Ascending aorta (tissue), 2 donors: ENCODE data around the gene PKD2L2. TPM values are rescaled to one million over a fixed set of nuclear protein-coding genes. Genes with fewer than 3 reads are reported as not detected.

Source experiments
- DNase-seq, 2 donors: peaks; one replicate each; pipeline ENCODE4 v3.0.0-alpha.2; 2019; ENCODE audit warnings: low spot score in 2 of 2
- H3K27ac ChIP-seq, 2 donors: fragments of 200-600 bp; sonication (generic); one replicate each; pipeline ENCODE4 v1.5.1; 2016 to 2017; ENCODE audit warnings: mild to moderate bottlenecking in 1 of 2
- H3K27me3 ChIP-seq: fragments of 200-600 bp; sonication (generic); one replicate; pipeline ENCODE4 v1.5.1; 2017
- H3K36me3 ChIP-seq, 2 donors: fragments of 200-600 bp; sonication (generic); one replicate each; pipeline ENCODE4 v1.5.1; 2016
- H3K4me1 ChIP-seq, 2 donors: fragments of 200-600 bp; sonication (generic); one replicate each; pipeline ENCODE4 v1.5.1; 2016 to 2017; ENCODE audit warnings: mild to moderate bottlenecking in 1 of 2
- H3K4me3 ChIP-seq, 2 donors: fragments of 200-600 bp; sonication (generic); one replicate each; pipeline ENCODE4 v1.5.1; 2016 to 2017; ENCODE audit warnings: mild to moderate bottlenecking in 1 of 2
- H3K9me3 ChIP-seq, 2 donors: fragments of 200-600 bp; sonication (generic); one replicate each; pipeline ENCODE4 v1.5.1; 2016
- intact Hi-C: fragments of 100-400 bp; cut with DNase I; formaldehyde crosslinking; loops from one replicate; pipeline ENCODE4 v1.15.1; 2023
- total RNA-seq: library from RNA; depleted of rRNA; stranded (reverse); fragments of >200 nt; gene quantifications from one replicate; pipeline ENCODE4 v1.1.0, GENCODE V29; 2016
- TF ChIP-seq, protein P1 (sequence below), 3 experiments: fragments of 200-600 bp in 2 of 3; fragments of 450-650 bp in 1 of 3; sonication (generic) in 2 of 3; IDR thresholded peaks; one replicate each; pipeline ENCODE4 v1.5.1; 2016 to 2019; ENCODE audit warnings: antibody characterized with exemption in 3 of 3, mild to moderate bottlenecking in 1 of 3, moderate library complexity in 1 of 3

The PKD2L2 gene
- total RNA-seq, 1 donor from 2014 or later = not detected

- intact Hi-C loops = no loop called here
- Histone ChIP-seq H3K4me3 (no peak overlapping the region), H3K27me3 (no peaks in the 10 kb centered on the region), H3K4me1 (no peaks in the 10 kb centered on the region), H3K36me3 (no peaks in the 10 kb centered on the region), H3K9me3 (peaks cover 0 to 14% of the 10 kb centered on the region in 2 donors), H3K27ac (no peak overlapping the region)
- TF ChIP-seq, protein P1, sequence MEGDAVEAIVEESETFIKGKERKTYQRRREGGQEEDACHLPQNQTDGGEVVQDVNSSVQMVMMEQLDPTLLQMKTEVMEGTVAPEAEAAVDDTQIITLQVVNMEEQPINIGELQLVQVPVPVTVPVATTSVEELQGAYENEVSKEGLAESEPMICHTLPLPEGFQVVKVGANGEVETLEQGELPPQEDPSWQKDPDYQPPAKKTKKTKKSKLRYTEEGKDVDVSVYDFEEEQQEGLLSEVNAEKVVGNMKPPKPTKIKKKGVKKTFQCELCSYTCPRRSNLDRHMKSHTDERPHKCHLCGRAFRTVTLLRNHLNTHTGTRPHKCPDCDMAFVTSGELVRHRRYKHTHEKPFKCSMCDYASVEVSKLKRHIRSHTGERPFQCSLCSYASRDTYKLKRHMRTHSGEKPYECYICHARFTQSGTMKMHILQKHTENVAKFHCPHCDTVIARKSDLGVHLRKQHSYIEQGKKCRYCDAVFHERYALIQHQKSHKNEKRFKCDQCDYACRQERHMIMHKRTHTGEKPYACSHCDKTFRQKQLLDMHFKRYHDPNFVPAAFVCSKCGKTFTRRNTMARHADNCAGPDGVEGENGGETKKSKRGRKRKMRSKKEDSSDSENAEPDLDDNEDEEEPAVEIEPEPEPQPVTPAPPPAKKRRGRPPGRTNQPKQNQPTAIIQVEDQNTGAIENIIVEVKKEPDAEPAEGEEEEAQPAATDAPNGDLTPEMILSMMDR (IDR thresholded peaks at IDR 0.05) = no peak
- DNase-seq = no peak
Measured at GRCh38 chr5:137914758-137915157, 25.5 kb downstream of the PKD2L2 start.

- Histone ChIP-seq H3K4me3 (no peak overlapping the region), H3K36me3 (no peaks in the 10 kb centered on the region), H3K9me3 (peaks cover 0 to 14% of the 10 kb centered on the region in 2 donors), H3K27ac (no peak overlapping the region), H3K4me1 (no peaks in the 10 kb centered on the region), H3K27me3 (no peaks in the 10 kb centered on the region)
- TF ChIP-seq, protein P1 (IDR thresholded peaks at IDR 0.05) = no peak
- intact Hi-C loops = no loop called here
- DNase-seq = no peak
Measured at GRCh38 chr5:137916923-137917322, 27.7 kb downstream of the PKD2L2 start.

DNA sequence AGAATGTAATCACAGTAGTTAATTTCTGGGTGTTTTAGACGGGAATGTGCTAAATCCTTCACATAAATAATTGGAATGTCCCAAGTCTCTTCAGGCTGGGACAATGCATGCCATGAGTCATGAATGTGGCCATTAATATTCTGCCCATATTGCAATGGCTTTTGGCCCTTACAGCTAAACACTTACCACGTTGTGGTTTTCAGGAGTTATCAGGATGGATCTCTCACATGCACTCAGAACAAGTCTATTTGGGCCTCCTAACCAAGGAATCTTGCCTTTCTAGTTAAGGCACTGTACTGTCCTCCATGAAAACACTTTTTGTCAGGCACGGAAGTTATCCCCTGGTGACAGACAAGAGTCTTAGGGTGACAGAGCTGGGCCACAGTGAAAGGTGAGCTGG is 32.7 kb downstream of the PKD2L2 start:
- no peak for DNase-seq
- Histone ChIP-seq H3K4me1 (no peaks in the 10 kb centered on the region), H3K36me3 (peaks cover 0 to 3% of the 10 kb centered on the region in 2 donors), H3K9me3 (no peaks in the 10 kb centered on the region), H3K27me3 (no peaks in the 10 kb centered on the region), H3K4me3 (no peak overlapping the region), H3K27ac (no peak overlapping the region)
- intact Hi-C loops = no loop called here
- TF ChIP-seq, protein P1 (IDR thresholded peaks at IDR 0.05) = no peak

DNA sequence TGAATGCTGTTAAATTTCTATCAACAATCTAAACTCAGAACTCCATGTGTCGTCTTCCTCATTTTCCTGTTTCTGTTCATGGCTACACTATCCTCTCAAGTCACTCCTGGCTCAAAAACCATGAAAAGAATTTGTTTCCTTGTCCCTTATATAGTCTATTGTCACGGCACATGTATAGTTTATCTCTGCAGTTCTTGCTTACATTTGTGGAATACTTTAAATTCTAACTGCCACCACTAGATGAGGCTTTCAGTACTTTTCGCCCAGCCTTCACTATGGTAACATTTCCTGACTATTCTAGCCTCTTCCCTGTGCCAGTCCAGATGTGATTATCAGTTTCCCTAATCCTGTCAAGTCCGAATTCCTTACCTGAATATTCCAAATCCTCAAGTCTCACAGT is 34.6 kb downstream of the PKD2L2 start:
- DNase-seq = no peak
- TF ChIP-seq, protein P1 (IDR thresholded peaks at IDR 0.05) = no peak
- H3K27me3 ChIP-seq = no peaks in the 10 kb centered on the region
- H3K9me3 ChIP-seq = no peaks in the 10 kb centered on the region
- H3K4me3 ChIP-seq = no peak overlapping the region
- no peak overlapping the region for H3K27ac ChIP-seq
- peaks cover 5 to 12% of the 10 kb centered on the region in 2 donors for H3K36me3 ChIP-seq
- no peaks in the 10 kb centered on the region for H3K4me1 ChIP-seq
- intact Hi-C loops = no loop called here

GRCh38 chr5:137932800-137933199 is 43.5 kb downstream of the PKD2L2 start:
- Histone ChIP-seq H3K4me3 (no peak overlapping the region), H3K4me1 (peaks cover 0 to 5% of the 10 kb centered on the region in 2 donors), H3K36me3 (peaks cover under 1 to 22% of the 10 kb centered on the region in 2 donors), H3K27ac (peak overlapping the region in 1 of 2 donors; percentile 51), H3K9me3 (no peaks in the 10 kb centered on the region), H3K27me3 (no peaks in the 10 kb centered on the region)
- intact Hi-C loops = no loop called here
- DNase-seq = no peak
- TF ChIP-seq, protein P1 (IDR thresholded peaks at IDR 0.05) = no peak

GRCh38 chr5:137933491-137933911 is 44.2 kb downstream of the PKD2L2 start:
- Histone ChIP-seq H3K4me1 (peaks cover 0 to 5% of the 10 kb centered on the region in 2 donors), H3K36me3 (peaks cover 8 to 23% of the 10 kb centered on the region in 2 donors), H3K27ac (peak overlapping the region; percentile 1 to 51), H3K4me3 (no peak overlapping the region), H3K9me3 (no peaks in the 10 kb centered on the region), H3K27me3 (no peaks in the 10 kb centered on the region)
- TF ChIP-seq, protein P1 (IDR thresholded peaks at IDR 0.05) = no peak
- intact Hi-C loops = no loop called here
- DNase-seq = no peak
